SK-N-DZ (cell line): ENCODE measurements around the gene CIRBP.
"Not testable (repeated sequence)": the region's sequence is repeated elsewhere in the genome, so short reads cannot be mapped to it uniquely, and the experiment has no call there.

ENCODE experiments used
- DNase-seq: peaks from one replicate; pipeline ENCODE4 v3.0.0-alpha.2; 2015; ENCODE audit warnings: low spot score

The CIRBP gene

GRCh38 chr19:1290196-1290702 lies 21.1 kb downstream of the CIRBP start:
- no peak for DNase-seq

GRCh38 chr19:1290703-1291651 lies 21.8 kb downstream of the CIRBP start:
- no peak for DNase-seq

DNA sequence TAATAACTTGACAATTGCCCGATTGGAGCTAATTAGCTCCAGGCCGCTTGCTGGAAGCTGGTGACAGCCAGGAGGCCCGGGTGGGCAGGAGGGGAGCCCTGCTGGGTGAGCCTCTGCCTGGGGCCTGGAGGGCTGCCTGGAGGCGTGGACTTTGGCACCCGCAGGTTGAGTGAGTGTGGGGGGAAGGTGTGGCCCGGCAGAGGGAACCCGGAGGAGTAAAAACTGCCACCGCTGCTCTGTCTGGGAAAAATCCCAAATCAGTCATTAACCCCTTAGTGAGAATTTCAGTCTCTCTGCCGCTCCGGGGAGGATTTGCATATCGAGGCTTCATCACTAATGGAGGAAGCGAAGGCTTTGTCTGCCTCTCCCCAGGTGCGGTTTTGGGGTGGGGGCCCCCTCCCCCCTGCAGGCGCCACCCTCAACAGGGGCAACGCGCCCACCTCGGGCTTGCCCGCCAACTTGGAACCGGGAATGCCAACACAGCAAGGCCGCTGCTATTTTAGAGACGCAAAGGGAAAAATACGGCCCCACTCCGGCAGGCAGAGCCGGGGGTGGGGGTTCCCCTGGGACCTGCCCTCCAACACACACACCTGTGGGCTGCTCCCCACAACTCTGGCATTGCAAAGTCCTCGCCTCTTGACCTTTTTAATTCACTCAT lies 22.8 kb downstream of the CIRBP start:
- no peak for DNase-seq

DNA sequence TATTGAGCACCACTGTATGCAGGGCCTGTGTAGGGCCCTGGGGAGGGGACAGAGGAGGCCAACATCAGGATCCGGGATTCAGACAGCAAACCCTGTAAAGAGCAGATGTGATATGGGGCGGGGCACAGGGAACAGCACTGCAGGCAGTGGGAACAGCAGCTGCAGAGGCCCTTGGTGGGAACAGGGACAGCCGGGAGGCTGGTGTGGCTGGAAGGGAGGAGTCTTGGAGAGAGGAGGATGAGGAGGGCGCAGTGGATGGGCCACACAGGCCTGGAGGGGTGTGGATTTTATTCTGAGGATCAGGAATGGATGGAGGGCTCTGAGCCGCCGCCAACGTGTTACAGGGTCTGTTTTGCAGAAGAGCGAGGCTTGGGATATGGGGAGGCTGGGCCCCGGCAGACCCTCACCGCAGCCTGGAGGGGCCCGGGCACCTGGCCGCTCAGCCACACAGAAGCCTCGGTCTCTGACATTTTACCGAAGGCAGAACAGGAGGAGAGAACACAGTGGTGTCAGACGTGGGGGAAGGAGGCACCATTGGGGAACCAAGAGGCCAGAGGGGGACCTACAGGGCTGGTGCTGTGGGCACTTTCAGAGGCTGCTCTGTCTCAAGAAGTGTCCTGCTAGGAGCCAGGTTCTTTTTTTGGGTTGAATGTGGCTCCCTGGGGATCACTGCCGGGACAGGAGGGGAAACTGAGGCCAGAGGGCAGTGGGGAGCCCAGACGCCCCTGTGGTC lies 23.5 kb downstream of the CIRBP start:
- DNase-seq = no peak

DNA sequence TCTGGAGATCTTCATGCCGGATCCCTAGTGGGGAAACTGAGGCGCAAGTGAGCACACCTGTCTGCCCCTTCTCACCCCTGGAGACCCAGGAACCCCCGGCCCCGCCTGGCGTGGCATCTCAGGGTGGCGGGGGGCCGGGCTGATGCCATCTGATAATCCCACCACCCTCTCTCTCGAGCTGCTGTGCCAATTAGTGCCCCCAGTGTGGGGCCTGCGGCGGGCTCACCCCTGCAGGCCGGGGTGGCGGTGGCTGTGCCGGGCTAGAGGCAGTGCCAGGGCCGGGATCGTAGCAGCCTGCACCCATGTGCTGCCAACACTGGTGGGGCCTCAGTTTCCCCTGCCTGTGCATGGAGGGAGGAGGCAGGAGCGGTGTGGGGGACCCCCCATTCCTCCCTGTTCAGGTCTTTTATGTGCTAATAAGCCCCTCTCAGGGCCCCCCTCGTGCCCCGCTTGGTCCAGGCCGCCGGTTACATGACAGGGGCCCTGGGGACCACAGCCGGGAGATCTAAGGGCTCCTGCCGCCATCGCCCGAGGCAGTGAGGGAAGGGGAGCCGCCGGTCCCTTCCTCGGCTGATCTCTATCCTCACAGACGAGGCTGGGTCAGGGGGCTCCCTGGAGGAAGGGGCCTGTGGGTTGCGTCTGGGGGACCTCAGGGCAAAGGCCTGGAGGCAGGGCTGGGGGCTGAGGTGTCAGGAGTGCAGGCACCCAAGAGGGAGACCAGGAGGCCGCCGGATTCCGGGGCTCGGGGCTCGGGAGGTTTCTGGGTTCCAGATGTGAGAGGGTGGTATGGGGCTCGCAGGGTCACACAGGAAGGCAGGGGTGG lies 24.9 kb downstream of the CIRBP start:
- DNase-seq = no peak

DNA sequence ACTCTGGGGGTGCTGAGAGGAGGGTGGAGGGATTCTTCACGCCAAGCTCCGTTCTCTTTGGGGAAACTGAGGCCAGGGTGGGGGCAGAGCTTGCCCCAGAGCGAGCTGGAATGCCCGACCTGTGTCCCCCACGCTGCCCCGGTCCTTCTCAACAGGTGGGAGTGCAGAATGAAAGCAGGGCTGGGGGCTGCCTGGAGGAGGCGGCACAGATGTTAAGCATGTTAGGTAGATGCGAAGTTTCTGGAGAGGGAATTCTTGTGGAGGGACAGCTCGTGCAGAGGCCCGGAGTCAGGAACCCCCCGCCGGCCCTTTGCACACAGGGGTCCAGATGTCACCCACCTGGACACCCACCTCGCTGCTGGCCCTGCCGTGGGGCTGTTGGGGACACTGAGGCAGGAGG lies 25.6 kb downstream of the CIRBP start:
- no peak for DNase-seq

DNA sequence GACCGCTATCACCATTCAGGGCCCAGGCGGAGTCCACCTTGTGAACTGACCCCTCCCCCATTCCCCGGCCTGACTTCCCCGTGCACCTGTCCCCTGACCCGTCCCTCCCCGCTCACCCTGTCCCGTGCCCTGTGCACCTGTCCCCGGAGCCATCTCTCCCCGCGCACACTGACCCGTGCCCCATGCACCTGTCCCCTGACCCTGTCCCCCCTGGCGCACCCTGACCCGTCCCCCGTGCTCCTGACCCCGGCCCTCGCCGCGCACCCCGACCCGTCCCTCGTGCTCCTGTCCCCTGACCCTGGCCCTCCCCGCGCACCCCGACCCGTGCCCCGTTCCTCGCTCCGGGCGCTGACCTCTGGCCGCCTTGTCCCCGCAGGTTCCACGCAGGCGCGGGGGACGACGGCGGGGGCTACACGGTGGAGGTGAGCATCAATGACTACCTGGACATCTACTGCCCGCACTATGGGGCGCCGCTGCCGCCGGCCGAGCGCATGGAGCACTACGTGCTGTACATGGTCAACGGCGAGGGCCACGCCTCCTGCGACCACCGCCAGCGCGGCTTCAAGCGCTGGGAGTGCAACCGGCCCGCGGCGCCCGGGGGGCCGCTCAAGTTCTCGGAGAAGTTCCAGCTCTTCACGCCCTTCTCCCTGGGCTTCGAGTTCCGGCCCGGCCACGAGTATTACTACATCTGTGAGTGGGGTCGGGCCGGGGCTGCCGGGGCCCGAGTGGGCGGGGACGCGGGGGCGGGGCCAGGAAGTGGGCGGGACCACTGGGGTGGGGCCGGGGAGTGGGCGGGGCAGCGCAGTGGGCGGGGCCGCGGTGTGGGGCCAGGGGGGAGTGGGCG lies 26.3 kb downstream of the CIRBP start:
- no peak for DNase-seq

DNA sequence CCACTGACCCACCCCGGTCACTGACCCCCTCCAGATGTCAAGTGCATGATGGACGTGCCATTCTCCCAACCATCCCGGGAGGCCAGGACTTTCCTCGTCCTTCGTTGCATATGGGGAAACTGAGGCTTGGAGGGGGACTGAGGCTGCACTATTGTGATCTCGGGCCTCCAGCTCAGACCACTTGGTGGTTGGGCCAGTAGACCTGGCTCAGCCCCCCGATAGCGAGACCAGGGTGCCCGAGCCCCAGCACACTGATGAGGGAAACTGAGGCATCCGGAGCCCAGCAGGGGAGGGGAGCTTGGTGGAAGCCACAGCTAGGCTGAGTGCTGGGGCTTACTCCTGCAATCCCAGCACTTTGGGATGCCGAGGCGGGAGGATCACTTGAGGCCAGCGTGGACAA lies 26.9 kb downstream of the CIRBP start:
- no peak for DNase-seq

- DNase-seq = no peak
These were observed 27.6 kb downstream of the CIRBP start for GRCh38 chr19:1296575-1297271.

GRCh38 chr19:1298235-1298634 lies 29.1 kb downstream of the CIRBP start:
- DNase-seq = no peak

GRCh38 chr19:1299801-1300200 lies 30.7 kb downstream of the CIRBP start:
- no peak for DNase-seq

GRCh38 chr19:1300744-1301490 lies 31.8 kb downstream of the CIRBP start:
- no peak for DNase-seq

GRCh38 chr19:1302533-1303239 lies 33.6 kb downstream of the CIRBP start:
- no peak for DNase-seq

GRCh38 chr19:1304197-1304924 lies 35.2 kb downstream of the CIRBP start:
- DNase-seq = no peak

- not testable (repeated sequence) for DNase-seq
These were observed 36.2 kb downstream of the CIRBP start for GRCh38 chr19:1305354-1305753.

GRCh38 chr19:1307320-1307719 lies 38.2 kb downstream of the CIRBP start:
- no peak for DNase-seq

DNA sequence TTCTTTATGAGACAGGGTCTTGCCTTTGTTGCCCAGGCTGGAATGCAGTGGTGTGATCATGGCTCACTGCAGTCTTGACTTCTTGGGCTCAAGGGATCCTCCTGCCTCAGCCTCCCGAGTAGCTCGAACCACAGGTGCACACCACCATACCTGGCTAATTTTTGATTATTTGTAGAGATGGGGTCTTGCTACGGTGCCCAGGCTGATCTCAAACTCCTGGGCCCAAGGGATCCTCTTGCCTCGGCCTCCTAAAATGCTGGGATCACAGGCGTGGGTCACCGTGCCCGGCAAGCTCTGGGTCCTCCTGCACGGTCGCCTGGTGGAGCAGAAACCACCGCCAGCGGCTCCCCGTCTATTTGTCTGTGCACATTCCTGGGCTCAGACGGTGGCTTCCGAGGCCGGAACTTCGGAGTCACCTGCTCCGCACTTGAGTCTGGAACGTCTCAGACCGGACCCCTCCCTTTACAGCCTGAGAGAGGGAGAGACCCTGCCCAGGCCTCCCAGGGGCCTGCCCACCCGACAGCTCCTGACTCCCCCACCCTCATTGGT lies 38.7 kb downstream of the CIRBP start:
- no peak for DNase-seq
